Glomerular endothelial cell (primary cell): ENCODE measurements around the gene IL11. TPM values are rescaled to one million over a fixed set of nuclear protein-coding genes. Genes with fewer than 3 reads are reported as not detected.
"Not testable (repeated sequence)": the region's sequence is repeated elsewhere in the genome, so short reads cannot be mapped to it uniquely, and the experiment has no call there.

Experiments used
- DNase-seq: peaks from one replicate; pipeline ENCODE4 v3.0.0-alpha.2; 2011; ENCODE audit warnings: low read depth, low spot score; ENCODE audit errors: extremely low read depth
- total RNA-seq: library from RNA; depleted of rRNA; stranded (reverse); fragments of >200 nt; gene quantifications from 2 replicates; pipeline ENCODE4 v1.2.3, GENCODE V29; 2015

The IL11 gene
- total RNA-seq, result 3.1 and 6.8 TPM in 2 replicates

DNA sequence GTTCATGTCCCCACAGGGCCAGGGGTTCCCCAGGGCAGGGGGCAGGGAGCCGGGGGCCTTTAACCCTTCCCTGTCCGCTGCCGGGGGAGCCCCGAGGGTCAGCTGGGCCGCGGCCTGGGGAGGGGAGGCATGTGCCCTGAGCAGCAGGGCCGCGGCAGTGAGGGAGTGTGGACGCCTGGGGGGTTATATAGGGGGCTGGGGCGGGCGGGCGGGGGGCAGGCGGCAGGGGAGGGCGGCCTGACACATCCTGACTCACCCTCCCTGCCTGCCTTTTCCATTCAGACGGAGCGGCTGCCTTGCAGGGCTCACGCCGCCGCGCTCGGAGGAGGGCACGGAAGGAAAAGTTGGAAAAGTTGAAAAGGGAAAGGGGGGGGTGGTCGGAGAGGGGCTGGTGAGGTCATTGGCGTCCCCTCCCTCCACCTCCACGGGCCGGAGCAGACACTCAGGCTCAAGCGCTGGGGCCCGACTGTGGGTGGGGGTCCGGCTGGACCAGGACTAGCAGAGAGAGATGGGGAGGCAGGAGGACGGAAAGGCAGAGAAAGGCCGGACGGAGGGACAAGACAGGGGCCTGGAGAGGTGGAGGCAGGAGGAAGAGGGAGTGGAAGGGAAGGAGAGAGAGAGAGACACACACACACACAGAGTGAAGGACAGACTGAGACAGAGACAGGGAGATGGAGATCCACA, at the start of gene IL11:
Gene IL11, minus strand, starts transcription at position 159 of the 684 bp plus-strand sequence. Its CDS starts 153 bp downstream, at position 6.
- no peak for DNase-seq

GRCh38 chr19:55419624-55420236, 49.5 kb upstream of the IL11 start:
- DNase-seq, result no peak

DNA sequence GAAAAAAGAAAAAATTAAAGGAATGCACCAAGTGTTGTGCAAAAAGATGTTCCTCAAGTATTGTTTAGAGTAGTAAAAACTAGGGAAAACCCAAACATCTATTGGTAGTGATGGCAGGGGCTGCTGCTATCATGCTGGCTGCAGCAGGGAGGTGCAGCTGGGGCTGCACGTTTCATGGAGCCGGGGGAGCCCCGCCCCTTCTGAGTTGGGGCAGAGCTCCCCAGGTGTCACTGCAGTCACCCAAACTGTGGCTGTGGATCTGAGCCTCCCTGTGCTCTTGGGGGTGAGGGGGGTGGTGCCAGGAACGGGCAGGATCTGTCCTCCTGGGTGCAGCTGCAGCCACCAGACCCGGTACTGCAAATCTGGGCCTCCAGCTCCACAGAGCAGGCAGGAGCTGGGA, 48.8 kb upstream of the IL11 start:
- no peak for DNase-seq

DNA sequence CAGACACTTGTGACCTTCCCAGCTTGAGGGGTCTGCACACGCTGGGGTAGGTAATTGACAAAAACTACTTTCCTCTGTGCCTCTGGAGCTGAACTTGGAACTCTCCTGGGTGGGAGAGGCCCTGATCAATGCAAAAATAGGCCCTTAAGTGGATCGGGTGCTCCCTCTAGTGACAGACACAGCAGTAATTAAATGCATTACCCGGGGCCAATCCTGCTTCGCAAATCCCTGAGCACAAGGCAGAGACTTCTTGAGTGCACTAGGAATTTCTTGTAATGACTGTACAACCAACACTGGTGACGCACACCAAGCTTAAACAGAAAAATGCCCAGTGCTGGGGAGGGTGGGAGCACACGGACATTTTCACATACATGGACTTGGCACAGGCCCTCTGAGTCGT, 47.9 kb upstream of the IL11 start:
- DNase-seq, result no peak

- DNase-seq, result no peak
These were observed 39.9 kb upstream of the IL11 start for GRCh38 chr19:55410168-55410567.

DNA sequence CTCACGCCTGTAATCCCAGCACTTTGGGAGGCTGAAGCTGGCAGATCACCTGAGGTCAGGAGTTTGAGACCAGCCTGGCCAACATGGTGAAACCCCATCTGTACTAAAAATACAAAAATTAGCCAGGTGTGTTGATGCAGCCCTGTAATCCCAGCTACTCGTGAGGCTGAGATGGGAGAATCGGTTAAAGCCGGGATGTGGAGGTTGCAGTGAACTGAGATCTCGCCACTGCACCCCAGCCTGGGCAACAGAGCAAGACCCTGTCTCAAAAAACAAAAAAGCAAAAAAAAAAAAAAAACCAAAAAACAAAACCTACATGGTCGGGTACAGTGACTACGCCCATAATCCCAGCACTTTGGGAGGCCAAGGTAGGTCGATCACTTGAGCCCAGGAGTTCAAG, 38.9 kb upstream of the IL11 start:
- DNase-seq, result not testable (repeated sequence)

- DNase-seq, result no peak
These were observed 38.2 kb upstream of the IL11 start for GRCh38 chr19:55408533-55408872.

DNA sequence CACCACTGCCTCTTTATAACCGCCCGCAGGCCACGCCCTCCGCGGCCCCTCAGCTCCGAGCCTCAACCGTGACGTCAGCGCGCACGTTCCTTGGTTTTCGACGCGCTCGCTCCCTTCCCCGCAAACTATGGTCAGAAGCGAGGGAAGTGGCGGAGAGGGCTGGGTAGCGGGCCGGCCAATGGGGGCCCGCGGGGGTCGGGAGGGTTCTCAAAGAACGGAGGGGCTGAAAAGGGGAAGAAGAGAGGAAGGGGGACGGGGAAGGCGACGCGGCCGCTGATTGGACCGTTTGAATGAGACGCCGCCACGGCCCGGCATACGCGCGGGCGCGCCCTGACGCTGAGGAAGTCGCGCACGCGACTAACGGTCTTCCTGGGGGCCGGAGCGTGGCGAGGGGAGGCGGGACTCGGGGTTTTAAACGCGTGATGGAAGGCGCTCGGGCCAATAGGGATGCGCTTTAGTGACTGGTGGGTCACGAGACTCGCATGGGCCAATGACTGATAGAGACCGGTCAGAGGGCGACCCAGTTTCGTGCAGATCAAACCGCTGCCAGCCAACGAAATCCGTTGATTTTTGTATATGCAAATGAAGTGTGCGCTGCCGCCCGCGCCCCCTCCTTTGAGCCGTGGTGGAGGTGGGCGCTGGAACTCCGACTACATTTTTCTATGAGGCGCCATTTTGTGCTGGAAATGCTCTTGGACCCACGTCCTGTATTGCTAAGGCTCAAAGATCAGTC, 37.7 kb upstream of the IL11 start:
- peak; percentile 90 for DNase-seq

- DNase-seq, result not testable (repeated sequence)
These were observed 37.2 kb upstream of the IL11 start, which contains the start of gene UBE2S for GRCh38 chr19:55407550-55407799. Gene UBE2S (minus strand): TSS chr19:55407788. CDS start chr19:55407589, 199 bp downstream.

DNA sequence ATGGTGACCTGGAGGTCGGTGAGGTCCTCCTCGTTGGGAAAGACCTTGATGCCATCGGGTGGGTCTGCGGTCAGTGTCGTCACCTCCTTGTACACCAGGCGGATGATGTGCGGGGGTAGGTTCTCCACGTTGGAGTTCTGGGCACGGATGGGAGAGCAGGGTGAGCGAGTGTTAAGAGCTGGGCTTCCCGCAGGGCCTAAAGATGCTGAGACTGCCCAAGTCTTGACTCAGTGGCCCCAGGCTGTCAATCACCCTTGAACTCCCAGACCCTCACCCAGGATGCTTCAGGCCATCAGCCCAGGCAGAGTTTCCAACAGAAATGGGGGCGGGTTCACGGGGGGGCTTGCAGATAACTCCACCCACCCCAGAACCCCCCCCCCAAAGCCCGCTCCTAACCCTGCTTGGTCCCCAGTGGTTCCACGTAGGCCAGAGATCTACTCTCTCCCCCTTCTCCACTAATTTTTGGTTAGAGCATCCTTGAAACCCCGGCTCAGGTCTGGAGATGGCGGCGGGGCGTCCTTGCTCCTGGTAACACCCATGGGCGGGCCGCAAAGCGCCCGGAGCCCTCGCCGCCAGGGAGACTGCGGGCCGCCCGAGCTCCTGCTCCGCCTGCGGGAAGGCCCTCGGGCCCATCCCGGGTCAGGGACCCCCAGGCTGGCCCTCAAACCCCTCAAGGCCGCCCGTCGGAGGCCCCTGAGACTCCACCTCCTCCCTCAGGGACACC, 36.7 kb upstream of the IL11 start:
- no peak for DNase-seq

DNA sequence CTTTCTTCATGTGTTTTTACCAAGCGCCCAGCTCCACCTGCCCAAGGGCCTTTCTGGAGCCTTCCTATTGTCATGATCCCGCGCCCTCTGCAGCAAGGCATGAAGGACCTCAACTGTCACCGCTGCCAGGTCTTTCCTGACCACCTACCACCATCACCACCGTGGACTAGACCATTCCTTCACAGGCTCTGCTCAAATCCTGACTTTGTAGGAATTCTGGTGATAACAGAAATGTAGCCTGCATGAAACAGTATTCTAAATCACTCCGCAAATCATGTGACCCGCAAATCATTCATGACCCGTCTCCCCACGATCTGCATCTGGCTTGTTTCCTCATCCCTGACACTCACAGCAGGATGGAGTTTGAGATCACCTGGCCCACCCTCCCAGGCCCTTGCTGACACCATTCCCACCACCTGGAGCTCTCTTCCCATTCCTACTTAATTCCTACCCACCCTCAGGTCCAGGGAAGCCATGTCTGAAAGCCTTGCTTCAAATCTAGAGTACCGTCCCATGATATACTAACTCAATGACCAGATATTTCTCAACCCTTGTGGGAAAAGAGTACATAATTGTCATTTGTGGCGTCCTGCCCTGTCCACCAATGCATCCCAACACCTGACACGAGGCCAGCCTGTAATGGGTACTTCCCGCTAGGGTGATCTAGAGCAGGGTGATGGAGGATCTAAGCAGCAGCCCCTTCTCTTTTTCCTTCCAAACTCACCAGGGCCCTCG, 36.0 kb upstream of the IL11 start:
- no peak for DNase-seq

DNA sequence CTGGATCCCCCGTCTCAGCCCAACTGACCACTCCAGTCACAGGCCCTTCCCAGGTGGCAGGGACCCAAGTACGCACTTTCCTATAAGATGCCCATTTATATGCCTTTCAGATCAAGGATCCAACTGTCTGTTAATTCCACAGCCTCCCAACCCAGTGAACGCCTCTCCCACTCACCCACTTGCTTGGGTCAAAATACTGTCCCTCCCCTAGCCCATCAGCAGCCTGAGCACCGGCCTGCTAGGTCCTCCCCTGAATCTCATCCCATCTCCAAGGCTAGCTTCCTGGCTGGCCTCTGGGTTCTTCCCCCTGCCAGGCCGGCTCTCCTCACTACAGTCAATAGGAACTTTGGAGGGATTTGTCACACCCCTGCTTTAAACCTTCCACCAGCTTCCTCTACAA, 35.4 kb upstream of the IL11 start:
- DNase-seq, result no peak

- DNase-seq, result no peak
These were observed 32.2 kb upstream of the IL11 start for GRCh38 chr19:55402509-55402908.

DNA sequence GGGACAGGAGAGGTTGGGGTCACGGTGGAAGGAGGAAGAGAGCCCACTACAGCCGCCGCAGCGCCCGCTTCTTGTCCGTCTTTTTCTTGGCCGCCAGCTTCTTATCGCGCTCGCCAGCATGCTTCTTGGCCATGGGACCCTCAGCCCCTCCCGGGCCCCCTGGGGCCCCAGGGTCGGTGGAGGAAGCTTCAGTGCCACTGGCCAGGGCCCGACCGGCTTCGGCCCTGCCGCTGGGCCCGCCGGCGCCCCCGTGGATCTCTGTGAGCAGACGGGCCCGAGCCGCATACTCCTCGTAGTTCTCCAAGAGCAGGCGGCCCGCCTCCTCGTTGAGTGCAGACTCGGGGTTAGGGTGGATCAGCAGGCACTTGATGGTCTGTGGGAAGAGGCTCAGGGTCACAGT, 31.1 kb upstream of the IL11 start:
- DNase-seq, result not testable (repeated sequence)

DNA sequence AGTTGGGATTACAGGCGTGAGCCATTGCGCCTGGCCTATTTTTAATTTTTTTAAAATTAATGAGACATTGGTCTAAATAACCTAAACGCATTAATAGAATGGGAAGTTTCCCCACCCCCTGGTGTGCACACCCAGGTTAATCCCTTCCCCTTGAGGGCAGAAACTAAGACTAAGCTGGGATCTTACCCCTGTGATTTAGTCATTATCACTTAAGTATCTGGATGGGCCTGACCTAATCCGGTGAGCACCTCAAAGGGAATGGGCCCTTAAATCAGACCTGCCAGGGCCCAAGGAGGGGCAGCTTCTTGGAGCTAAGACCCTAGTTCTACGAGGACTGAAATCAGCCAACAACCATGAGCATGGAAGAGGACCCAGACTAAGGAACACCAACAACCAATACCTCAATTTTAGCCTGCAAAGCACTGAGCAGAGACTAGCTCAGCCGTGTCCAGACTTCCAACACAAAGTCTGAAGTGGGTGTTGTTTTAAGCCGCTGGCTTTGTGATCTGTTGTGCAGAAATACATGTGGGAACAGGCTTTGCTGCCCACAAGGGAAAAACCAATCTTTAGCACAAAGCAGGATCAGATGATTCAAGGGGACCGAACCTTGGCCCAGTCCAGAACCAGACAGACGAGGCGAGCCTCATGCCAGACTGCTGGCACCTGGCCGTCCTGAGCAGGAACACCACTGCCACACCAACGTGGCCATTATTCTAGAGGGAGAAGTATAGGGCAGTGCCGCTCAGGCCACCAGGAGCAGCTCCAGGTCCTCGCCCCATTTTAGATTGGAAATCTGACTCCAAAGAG, 30.2 kb upstream of the IL11 start:
- DNase-seq, result no peak

DNA sequence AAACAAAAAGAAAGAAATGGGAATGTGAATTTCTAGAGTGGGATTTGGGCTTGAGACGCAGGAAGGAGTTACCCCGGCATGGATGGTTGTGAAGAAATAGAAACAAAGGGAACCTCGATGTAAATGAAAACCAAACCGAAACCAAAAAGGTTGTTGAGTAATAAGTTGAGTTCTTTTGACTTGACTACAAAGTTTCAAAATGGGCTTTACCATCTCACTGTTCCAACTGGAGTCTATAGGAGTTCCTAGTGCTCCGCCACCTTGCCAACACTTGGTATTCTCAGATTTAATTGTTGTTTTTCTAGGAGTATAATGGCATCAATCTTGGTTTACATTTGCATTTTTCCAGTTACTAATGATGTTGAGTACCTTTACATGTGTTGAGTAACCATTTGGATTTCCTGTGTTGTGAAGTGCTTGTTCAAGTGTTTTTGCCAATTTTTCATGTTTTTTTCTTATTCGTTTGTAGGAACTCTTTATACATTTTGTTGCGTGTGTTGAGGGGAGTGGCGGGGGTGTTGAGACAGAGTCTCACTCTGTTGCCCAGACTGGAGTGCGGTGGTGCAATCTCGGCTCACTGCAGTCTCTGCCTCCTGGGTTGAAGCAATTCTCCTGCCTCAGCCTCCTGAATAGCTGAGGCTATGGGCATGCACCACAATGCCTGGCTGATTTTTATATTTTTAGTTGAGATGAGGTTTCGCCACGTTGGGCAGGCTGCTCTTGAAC, 28.1 kb upstream of the IL11 start:
- no peak for DNase-seq

- DNase-seq, result no peak
These were observed 22.8 kb upstream of the IL11 start for GRCh38 chr19:55392820-55393761.
